ENCODE results near the gene PCK1.

PCK1 gene

DNA sequence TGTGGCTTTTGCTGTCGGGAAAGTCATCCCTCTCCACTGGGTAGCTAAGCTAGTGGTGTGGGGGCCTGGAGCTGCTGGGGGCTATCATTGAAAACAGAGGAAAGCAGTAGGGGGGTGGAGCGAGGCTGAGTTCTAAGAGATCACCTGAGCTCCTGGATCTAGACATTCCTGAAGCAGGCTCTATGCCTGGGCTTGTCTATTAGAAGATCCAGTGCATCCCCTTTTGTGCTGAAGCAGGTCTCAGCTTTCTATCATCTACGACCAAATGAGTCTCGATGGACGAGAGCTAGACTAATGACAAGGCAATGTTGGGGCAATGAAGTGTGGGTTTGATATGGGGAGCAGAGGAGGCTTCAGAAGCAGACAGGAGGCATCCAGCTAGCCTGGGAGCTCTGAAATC is 40.8 kb downstream of the PCK1 start:
- no peak overlapping the region for H3K4me3 ChIP-seq (ENCODE audit: low read depth, low read length)
- TF ChIP-seq, protein P1, sequence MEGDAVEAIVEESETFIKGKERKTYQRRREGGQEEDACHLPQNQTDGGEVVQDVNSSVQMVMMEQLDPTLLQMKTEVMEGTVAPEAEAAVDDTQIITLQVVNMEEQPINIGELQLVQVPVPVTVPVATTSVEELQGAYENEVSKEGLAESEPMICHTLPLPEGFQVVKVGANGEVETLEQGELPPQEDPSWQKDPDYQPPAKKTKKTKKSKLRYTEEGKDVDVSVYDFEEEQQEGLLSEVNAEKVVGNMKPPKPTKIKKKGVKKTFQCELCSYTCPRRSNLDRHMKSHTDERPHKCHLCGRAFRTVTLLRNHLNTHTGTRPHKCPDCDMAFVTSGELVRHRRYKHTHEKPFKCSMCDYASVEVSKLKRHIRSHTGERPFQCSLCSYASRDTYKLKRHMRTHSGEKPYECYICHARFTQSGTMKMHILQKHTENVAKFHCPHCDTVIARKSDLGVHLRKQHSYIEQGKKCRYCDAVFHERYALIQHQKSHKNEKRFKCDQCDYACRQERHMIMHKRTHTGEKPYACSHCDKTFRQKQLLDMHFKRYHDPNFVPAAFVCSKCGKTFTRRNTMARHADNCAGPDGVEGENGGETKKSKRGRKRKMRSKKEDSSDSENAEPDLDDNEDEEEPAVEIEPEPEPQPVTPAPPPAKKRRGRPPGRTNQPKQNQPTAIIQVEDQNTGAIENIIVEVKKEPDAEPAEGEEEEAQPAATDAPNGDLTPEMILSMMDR (IDR thresholded peaks at IDR 0.05; ENCODE audit: low read depth, low read length, missing control alignments): no peak
- in situ Hi-C loops (cut with HindIII; ENCODE audit: low sequenced_read_pairs): no loop called here
- DNase-seq (ENCODE audit: low read depth): no peak

DNA sequence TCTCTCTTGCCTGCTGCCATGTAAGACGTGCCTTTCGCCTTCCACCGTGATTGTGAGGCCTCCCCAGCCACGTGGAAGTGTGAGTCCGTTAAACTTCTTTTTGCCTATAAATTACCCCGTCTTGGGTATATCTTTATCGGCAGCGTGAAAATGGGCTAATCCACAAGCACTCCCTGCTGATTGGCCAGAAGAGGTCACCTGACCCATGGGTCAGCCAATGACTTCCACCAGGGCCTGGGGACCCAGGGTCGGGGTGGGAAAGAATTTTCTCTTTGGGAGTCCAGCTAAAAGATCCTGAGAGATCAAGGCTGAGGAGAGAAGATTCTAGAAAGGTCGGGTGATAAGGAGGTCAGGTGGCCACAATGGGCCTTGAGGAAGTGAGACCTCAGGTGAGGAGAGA is 42.2 kb downstream of the PCK1 start:
- no peak for DNase-seq (ENCODE audit: low read depth)
- TF ChIP-seq, protein P1 (IDR thresholded peaks at IDR 0.05; ENCODE audit: low read depth, low read length, missing control alignments): no peak
- in situ Hi-C loops (cut with HindIII; ENCODE audit: low sequenced_read_pairs): no loop called here
- H3K4me3 ChIP-seq (ENCODE audit: low read depth, low read length): no peak overlapping the region

DNA sequence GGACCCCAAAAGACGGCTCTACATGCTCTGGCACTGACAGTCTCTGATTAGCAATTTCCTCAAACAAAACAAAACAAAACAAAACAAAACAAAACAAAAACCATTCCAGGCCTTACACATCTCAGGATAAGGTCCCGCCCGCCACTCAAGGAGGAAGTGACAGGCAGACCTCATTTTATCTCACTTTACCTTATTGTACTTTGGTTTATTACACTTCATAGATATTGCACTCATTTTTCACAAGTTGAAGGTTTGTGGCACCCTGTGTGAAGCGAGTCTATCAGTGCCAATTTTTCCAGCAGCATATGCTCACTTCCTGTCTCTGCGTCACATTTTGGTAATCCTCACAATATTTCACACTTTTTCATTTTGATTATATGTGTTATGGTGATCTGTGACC is 44.1 kb downstream of the PCK1 start:
- TF ChIP-seq, protein P1 (IDR thresholded peaks at IDR 0.05; ENCODE audit: low read depth, low read length, missing control alignments): no peak
- DNase-seq (ENCODE audit: low read depth): no peak
- in situ Hi-C loops (cut with HindIII; ENCODE audit: low sequenced_read_pairs): loop anchor here (5.0 kb wide), 1 partner anchor 88 kb away; no protein-coding TSS in a partner anchor

DNA sequence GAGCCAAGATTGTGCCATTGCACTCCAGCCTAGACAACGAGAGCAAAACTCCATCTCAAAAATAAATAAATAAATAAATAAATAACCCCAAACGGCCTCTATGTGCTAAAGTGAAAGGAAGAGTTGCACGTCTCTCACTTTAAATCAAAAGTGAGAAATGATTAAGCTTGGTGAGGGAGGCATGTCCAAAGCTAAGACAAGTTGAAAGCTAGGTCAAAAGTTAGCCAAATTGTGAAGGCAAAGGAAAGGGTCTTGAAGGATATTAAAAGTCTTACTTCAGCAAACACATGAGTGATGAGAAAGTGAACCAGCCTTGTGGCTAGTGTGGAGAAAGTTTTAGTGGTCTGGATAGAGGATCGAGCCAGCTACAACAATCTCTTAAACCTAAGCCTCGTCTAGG is 45.0 kb downstream of the PCK1 start:
- TF ChIP-seq, protein P1 (IDR thresholded peaks at IDR 0.05; ENCODE audit: low read depth, low read length, missing control alignments): no peak
- H3K4me3 ChIP-seq (ENCODE audit: low read depth, low read length): no peak overlapping the region
- DNase-seq (ENCODE audit: low read depth): no peak
- in situ Hi-C loops (cut with HindIII; ENCODE audit: low sequenced_read_pairs): loop anchor here (5.0 kb wide), 1 partner anchor 89 kb away; no protein-coding TSS in a partner anchor

More for the DNA sequence above, 44.1 kb downstream of the PCK1 start:
- no peak overlapping the region for H3K4me3 ChIP-seq (ENCODE audit: low read depth, low read length)

DNA sequence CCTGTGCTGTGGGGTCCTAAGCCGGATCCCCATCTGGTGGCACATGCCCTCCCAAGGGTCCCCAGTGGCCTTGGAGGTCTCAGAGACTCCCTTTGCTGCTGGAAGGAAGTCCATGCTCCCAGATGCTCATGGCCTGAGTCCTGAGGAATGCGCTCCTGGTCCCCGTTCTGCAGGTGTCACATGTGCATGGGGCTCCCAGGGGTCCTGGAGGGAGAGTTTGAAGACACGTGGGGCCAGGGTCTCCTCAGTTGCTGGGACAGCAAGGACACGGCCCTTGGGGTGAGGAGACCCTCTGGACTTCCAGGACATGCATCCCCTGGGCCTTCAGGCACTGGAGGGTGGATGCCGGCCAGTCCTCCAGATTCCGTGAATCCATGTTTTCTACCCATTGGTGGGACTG is 47.6 kb downstream of the PCK1 start:
- H3K4me3 ChIP-seq (ENCODE audit: low read depth, low read length): no peak overlapping the region
- in situ Hi-C loops (cut with HindIII; ENCODE audit: low sequenced_read_pairs): loop anchor here (5.0 kb wide), 1 partner anchor 91 kb away; no protein-coding TSS in a partner anchor
- TF ChIP-seq, protein P1 (IDR thresholded peaks at IDR 0.05; ENCODE audit: low read depth, low read length, missing control alignments): no peak
- no peak for DNase-seq (ENCODE audit: low read depth)

DNA sequence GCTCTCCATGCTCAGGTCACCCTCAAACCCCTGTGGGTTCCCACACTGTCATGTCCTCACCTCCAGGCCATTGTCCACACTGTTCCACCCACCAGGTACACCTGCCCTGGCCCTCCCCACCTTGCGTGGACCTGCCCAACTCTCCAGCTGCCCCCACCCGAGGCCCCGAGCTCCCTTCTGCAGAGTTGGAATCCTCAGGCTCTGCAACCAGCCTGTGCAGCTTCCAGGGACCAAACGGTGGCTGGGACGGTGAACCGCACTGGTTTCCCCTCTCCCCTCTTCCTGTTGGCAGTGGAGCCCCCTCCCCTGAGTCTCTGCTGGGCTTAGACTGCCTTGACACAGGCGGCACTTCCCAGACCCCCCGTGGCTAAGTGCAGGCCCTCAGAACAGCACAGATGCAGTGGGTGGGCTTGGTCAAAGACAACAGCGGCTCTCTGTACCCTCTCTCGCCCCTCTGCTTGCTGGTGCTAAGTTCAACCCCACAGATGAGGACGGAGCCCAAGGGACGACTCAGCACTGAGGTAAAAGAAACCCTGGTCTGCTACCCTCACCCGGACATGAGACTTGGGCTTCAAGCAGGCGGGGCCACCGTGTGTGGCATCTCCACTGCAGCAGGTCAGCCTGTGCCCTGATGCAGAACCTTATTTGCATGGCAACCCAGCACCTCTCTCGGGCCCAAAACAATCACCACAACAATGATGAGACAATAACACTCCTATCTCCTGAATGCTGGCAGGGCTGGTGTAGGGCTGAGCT is 48.4 kb downstream of the PCK1 start:
- TF ChIP-seq, protein P1 (IDR thresholded peaks at IDR 0.05; ENCODE audit: low read depth, low read length, missing control alignments): no peak
- in situ Hi-C loops (cut with HindIII; ENCODE audit: low sequenced_read_pairs): loop anchor here (5.0 kb wide), 1 partner anchor 92 kb away; no protein-coding TSS in a partner anchor
- no peak for DNase-seq (ENCODE audit: low read depth)
- H3K4me3 ChIP-seq (ENCODE audit: low read depth, low read length): no peak overlapping the region
